Caco-2 (cell line): ENCODE measurements around the gene RNPEP. TPM values are rescaled to one million over a fixed set of nuclear protein-coding genes. Genes with fewer than 3 reads are reported as not detected.

Source experiments
- BruUV-seq: library from RNA; stranded (reverse); fragments of 400-500 nt; replicated peaks from 2 replicates; lab custom pipeline; 2021; lab: Mats Ljungman, UMichigan
- CTCF ChIA-PET: fragments of 300-600 bp; sonication (Branson Sonifier 250); formaldehyde crosslinking; loops from one replicate; lab custom pipeline; 2022; ENCODE audit warnings: antibody characterized with exemption; lab: Charles Lee
- POLR2A ChIA-PET: fragments of 300-600 bp; sonication (Branson Sonifier 250); formaldehyde crosslinking; loops from one replicate; lab custom pipeline; 2022; ENCODE audit warnings: antibody characterized with exemption; lab: Charles Lee
- DNase-seq, 2 experiments: peaks; one replicate each; pipeline versions ENCODE4 v3.0.0 to v3.0.0-alpha.2; 2020 to 2022
- H3K27me3 ChIP-seq: replicated peaks from 2 replicates; pipeline ENCODE4 v1.6.0; 2011; ENCODE audit warnings: low read length; ENCODE audit not compliant: control insufficient read depth, insufficient read depth
- H3K36me3 ChIP-seq: 2 replicates; pipeline ENCODE4 v1.5.1; 2011; ENCODE audit warnings: low read length; ENCODE audit not compliant: control insufficient read depth, insufficient read depth
- H3K4me1 ChIP-seq: fragments of 250-450 bp; sonication (Bioruptor Pico); 2 replicates; pipeline ENCODE4 v1.5.1; 2020; ENCODE audit warnings: mild to moderate bottlenecking
- H3K4me3 ChIP-seq: 2 replicates; pipeline ENCODE4 v1.5.1; 2011; ENCODE audit warnings: low read depth, mild to moderate bottlenecking, control low read depth, low read length
- H3K9me3 ChIP-seq: fragments of 250-450 bp; sonication (Bioruptor Pico); 2 replicates; pipeline ENCODE4 v1.5.1; 2020; ENCODE audit warnings: mild to moderate bottlenecking, moderate library complexity
- H3K27ac Mint-ChIP-seq: one replicate; pipeline ENCODE4 v1.8.0; 2022; ENCODE audit warnings: mixed read lengths; ENCODE audit not compliant: unreplicated experiment
- H3K27me3 Mint-ChIP-seq: one replicate; pipeline ENCODE4 v1.8.0; 2022; ENCODE audit warnings: mixed read lengths; ENCODE audit not compliant: insufficient read depth, unreplicated experiment
- H3K36me3 Mint-ChIP-seq: one replicate; pipeline ENCODE4 v1.8.0; 2022; ENCODE audit warnings: mild to moderate bottlenecking, mixed read lengths; ENCODE audit not compliant: insufficient read depth, unreplicated experiment
- H3K4me1 Mint-ChIP-seq: one replicate; pipeline ENCODE4 v1.8.0; 2022; ENCODE audit warnings: low read depth, mixed read lengths; ENCODE audit not compliant: unreplicated experiment
- H3K4me3 Mint-ChIP-seq: one replicate; pipeline ENCODE4 v1.8.0; 2022; ENCODE audit warnings: mild to moderate bottlenecking, moderate library complexity, mixed read lengths; ENCODE audit not compliant: unreplicated experiment
- H3K9me3 Mint-ChIP-seq: one replicate; pipeline ENCODE4 v1.8.0; 2022; ENCODE audit warnings: mixed read lengths; ENCODE audit not compliant: unreplicated experiment
- CTCF ChIP-seq, 2 experiments: fragments of 200-600 bp in 1 of 2; IDR thresholded peaks; 1 replicate in 1 of 2; 2 replicates in 1 of 2; pipeline versions ENCODE4 v1.5.1 to v1.8.0; 2011 to 2022; ENCODE audit warnings: antibody characterized with exemption in 1 of 2, control low read depth in 1 of 2, inconsistent platforms in 1 of 2, low read depth in 1 of 2, low read length in 1 of 2, mild to moderate bottlenecking in 1 of 2, moderate library complexity in 1 of 2; ENCODE audit not compliant: insufficient read depth in 1 of 2, severe bottlenecking in 1 of 2, unreplicated experiment in 1 of 2
- intact Hi-C: fragments of 100-400 bp; cut with micrococcal nuclease; formaldehyde crosslinking; loops from one replicate; pipeline ENCODE4 v1.10.0; 2022; ENCODE audit not compliant: unreplicated experiment
- total RNA-seq: library from RNA; stranded (reverse); gene quantifications from 2 replicates; pipeline ENCODE4 v1.2.3, GENCODE V29; 2022

RNPEP gene
- total RNA-seq, 1 experiment from 2014 or later, result 75.9 TPM

- Mint-ChIP-seq H3K27me3 (no peaks in the 10 kb centered on the region), H3K4me3 (no peak overlapping the region), H3K9me3 (no peaks in the 10 kb centered on the region), H3K36me3 (no peaks in the 10 kb centered on the region), H3K4me1 (peaks cover 49% of the 10 kb centered on the region), H3K27ac (peak overlapping the region; percentile 48)
- POLR2A ChIA-PET, result interaction anchor here (0.9 to 1.0 kb wide), 2 partner anchors 36 to 38 kb away, joined by 3 read pairs; partner anchors contain the start of gene ELF3
- Histone ChIP-seq H3K4me3 (no peak overlapping the region), H3K9me3 (no peaks in the 10 kb centered on the region), H3K36me3 (no peaks in the 10 kb centered on the region), H3K27me3 (no peaks in the 10 kb centered on the region), H3K4me1 (peaks cover 63% of the 10 kb centered on the region)
- no peak for DNase-seq
- no peak for TF ChIP-seq CTCF (IDR thresholded peaks at IDR 0.05; ENCODE audit: insufficient read depth in 1 of 2, low read depth in 1 of 2, low read length in 1 of 2, severe bottlenecking in 1 of 2, unreplicated experiment in 1 of 2)
- CTCF ChIA-PET, result interaction anchor here (0.6 to 1.0 kb wide), 2 partner anchors 31 to 89 kb away, joined by 3 read pairs; no protein-coding TSS in a partner anchor
- no TSS peak for BruUV-seq
- intact Hi-C loops, result loop anchor here (5.0 kb wide), 1 partner anchor 38 kb away; no protein-coding TSS in a partner anchor
These were observed 63.3 kb downstream of the RNPEP start for GRCh38 chr1:202045705-202046104.

- no peaks in the 10 kb centered on the region for H3K27me3 ChIP-seq
- peak; percentile 63 to 71 for DNase-seq
- no peak overlapping the region for H3K4me3 Mint-ChIP-seq
- no peaks in the 10 kb centered on the region for H3K9me3 ChIP-seq
- peaks cover 63% of the 10 kb centered on the region for H3K4me1 ChIP-seq
- ChIA-PET CTCF (interaction anchor here (0.6 to 1.0 kb wide), 2 partner anchors 31 to 89 kb away, joined by 3 read pairs; no protein-coding TSS in a partner anchor), POLR2A (interaction anchor here (0.9 to 1.7 kb wide), 3 partner anchors 36 to 39 kb away, joined by 3 to 6 read pairs (median 3); partner anchors contain the start of gene ELF3)
- H3K27ac Mint-ChIP-seq, result peak overlapping the region; percentile 48
- TF ChIP-seq CTCF (IDR thresholded peaks at IDR 0.05; ENCODE audit: insufficient read depth in 1 of 2, low read depth in 1 of 2, low read length in 1 of 2, severe bottlenecking in 1 of 2, unreplicated experiment in 1 of 2), result no peak
- H3K9me3 Mint-ChIP-seq, result no peaks in the 10 kb centered on the region
- intact Hi-C loops, result loop anchor here (5.0 kb wide), 1 partner anchor 39 kb away; no protein-coding TSS in a partner anchor
- H3K4me1 Mint-ChIP-seq, result peaks cover 49% of the 10 kb centered on the region
- no peaks in the 10 kb centered on the region for H3K36me3 ChIP-seq
- H3K36me3 Mint-ChIP-seq, result no peaks in the 10 kb centered on the region
- no TSS peak for BruUV-seq
- H3K27me3 Mint-ChIP-seq, result no peaks in the 10 kb centered on the region
- H3K4me3 ChIP-seq, result no peak overlapping the region
These were observed 63.8 kb downstream of the RNPEP start for GRCh38 chr1:202046227-202046626.

GRCh38 chr1:202046748-202047708 is 64.6 kb downstream of the RNPEP start:
- Histone ChIP-seq H3K36me3 (no peaks in the 10 kb centered on the region), H3K27me3 (no peaks in the 10 kb centered on the region), H3K4me1 (peaks cover 62% of the 10 kb centered on the region), H3K4me3 (no peak overlapping the region), H3K9me3 (no peaks in the 10 kb centered on the region)
- intact Hi-C loops, result loop anchor here (5.0 kb wide), 1 partner anchor 40 kb away; no protein-coding TSS in a partner anchor
- H3K36me3 Mint-ChIP-seq, result no peaks in the 10 kb centered on the region
- TF ChIP-seq CTCF (IDR thresholded peaks at IDR 0.05; ENCODE audit: insufficient read depth in 1 of 2, low read depth in 1 of 2, low read length in 1 of 2, severe bottlenecking in 1 of 2, unreplicated experiment in 1 of 2), result no peak
- no peak overlapping the region for H3K4me3 Mint-ChIP-seq
- ChIA-PET POLR2A (interaction anchor here (0.9 to 1.7 kb wide), 2 partner anchors 37 to 40 kb away, joined by 3 to 6 read pairs; partner anchors contain the start of gene ELF3), CTCF (interaction anchor here (1.0 to 1.2 kb wide), 2 partner anchors 13 to 30 kb away, joined by 3 read pairs; no protein-coding TSS in a partner anchor)
- DNase-seq, result no peak
- no peaks in the 10 kb centered on the region for H3K9me3 Mint-ChIP-seq
- H3K27ac Mint-ChIP-seq, result peak overlapping the region; percentile 48
- H3K27me3 Mint-ChIP-seq, result no peaks in the 10 kb centered on the region
- H3K4me1 Mint-ChIP-seq, result peaks cover 48% of the 10 kb centered on the region
- no TSS peak for BruUV-seq
